ENCODE results near the gene APIP.

- TF ChIP-seq RAD21 (IDR thresholded peaks at IDR 0.05 in 1 of 2, conservative IDR thresholded peaks at IDR 0.05 in 1 of 2; ENCODE audit: low read depth in 2 of 2, low read length in 2 of 2) (no peak), POLR2AphosphoS5 (IDR thresholded peaks at IDR 0.05; ENCODE audit: low read depth, low read length) (no peak), TCF12 (IDR thresholded peaks at IDR 0.05; ENCODE audit: low read depth, low read length) (no peak), USF2 (IDR thresholded peaks at IDR 0.05; ENCODE audit: low read length) (no peak), FOSL1 (IDR thresholded peaks at IDR 0.05; ENCODE audit: insufficient read depth, low read depth, low read length) (no peak), NANOG (IDR thresholded peaks at IDR 0.05; ENCODE audit: insufficient read depth, low read depth, low read length, poor library complexity, severe bottlenecking) (no peak), HDAC2 (IDR thresholded peaks at IDR 0.05; ENCODE audit: borderline replicate concordance in 1 of 2, low read depth in 2 of 2, low read length in 2 of 2) (no peak), YY1 (IDR thresholded peaks at IDR 0.05; ENCODE audit: low read depth, low read length) (no peak), SAP30 (IDR thresholded peaks at IDR 0.05; ENCODE audit: insufficient read depth, insufficient replicate concordance, low read length) (no peak), BCL11A (IDR thresholded peaks at IDR 0.05; ENCODE audit: low read depth in 2 of 2, low read length in 2 of 2) (no peak), EGR1 (IDR thresholded peaks at IDR 0.05; ENCODE audit: borderline replicate concordance, low read depth, low read length) (no peak)
- TF ChIP-seq, protein P1, sequence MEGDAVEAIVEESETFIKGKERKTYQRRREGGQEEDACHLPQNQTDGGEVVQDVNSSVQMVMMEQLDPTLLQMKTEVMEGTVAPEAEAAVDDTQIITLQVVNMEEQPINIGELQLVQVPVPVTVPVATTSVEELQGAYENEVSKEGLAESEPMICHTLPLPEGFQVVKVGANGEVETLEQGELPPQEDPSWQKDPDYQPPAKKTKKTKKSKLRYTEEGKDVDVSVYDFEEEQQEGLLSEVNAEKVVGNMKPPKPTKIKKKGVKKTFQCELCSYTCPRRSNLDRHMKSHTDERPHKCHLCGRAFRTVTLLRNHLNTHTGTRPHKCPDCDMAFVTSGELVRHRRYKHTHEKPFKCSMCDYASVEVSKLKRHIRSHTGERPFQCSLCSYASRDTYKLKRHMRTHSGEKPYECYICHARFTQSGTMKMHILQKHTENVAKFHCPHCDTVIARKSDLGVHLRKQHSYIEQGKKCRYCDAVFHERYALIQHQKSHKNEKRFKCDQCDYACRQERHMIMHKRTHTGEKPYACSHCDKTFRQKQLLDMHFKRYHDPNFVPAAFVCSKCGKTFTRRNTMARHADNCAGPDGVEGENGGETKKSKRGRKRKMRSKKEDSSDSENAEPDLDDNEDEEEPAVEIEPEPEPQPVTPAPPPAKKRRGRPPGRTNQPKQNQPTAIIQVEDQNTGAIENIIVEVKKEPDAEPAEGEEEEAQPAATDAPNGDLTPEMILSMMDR (IDR thresholded peaks at IDR 0.05; ENCODE audit: control extremely low read depth in 1 of 3, insufficient read depth in 1 of 3, low read depth in 1 of 3, low read length in 3 of 3) = no peak
These were observed 24.6 kb downstream of the APIP start for GRCh38 chr11:34891611-34892010.
